Inferior parietal cortex (tissue), 1 donor: ENCODE measurements around the gene GALNT16.
A peak's percentile ranks its signal among the peaks of the same experiment; 100 is the strongest.

Source experiments
- DNase-seq: peaks from one replicate; pipeline ENCODE4 v3.0.0-alpha.2; 2016; ENCODE audit errors: extremely low spot score

The GALNT16 gene

GRCh38 chr14:69317102-69317755, 57.3 kb downstream of the GALNT16 start:
- no peak for DNase-seq

GRCh38 chr14:69317780-69318179, 57.8 kb downstream of the GALNT16 start:
- DNase-seq = no peak

- DNase-seq = no peak
Measured at GRCh38 chr14:69318241-69318640, 58.3 kb downstream of the GALNT16 start.

GRCh38 chr14:69318901-69319475, 59.0 kb downstream of the GALNT16 start:
- no peak for DNase-seq

GRCh38 chr14:69319911-69320310, 60.0 kb downstream of the GALNT16 start:
- no peak for DNase-seq

DNA sequence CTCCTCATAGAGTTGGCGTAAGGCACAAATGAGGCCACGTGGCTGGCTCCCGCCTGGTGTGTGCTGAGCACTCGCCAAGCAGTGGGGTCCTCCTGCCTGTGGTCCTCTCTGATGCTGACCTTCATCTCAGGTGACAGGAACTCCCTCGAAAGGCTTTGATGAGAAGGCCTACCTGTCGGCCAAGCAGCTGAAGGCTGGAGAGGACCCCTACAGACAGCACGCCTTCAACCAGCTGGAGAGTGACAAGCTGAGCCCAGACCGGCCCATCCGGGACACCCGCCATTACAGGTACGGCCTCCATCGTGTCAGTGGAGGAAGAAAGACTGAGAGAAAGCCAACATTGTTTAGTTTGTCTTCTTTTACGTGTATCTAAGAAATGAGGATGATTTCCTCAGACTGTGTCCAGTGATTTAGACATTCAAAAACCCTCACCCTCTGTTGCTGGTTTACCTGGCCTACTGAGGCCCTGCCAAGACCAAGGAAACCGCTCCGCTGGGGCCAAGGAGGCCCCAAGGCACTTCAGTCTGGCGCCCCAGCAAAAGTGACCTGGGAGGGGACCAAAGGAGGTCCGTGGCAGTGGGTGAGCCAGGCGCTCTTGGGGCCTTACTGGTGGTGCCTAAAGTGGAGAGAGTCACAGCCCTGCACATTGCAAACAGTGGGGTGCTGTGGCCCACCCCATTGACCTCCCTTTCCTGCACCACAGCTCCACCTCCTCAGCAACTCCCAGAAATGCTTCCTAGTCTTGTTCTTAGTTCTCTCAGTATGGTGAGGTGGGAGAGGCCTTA, 60.8 kb downstream of the GALNT16 start:
- DNase-seq = no peak

GRCh38 chr14:69321601-69322330, 61.8 kb downstream of the GALNT16 start:
- DNase-seq = no peak

DNA sequence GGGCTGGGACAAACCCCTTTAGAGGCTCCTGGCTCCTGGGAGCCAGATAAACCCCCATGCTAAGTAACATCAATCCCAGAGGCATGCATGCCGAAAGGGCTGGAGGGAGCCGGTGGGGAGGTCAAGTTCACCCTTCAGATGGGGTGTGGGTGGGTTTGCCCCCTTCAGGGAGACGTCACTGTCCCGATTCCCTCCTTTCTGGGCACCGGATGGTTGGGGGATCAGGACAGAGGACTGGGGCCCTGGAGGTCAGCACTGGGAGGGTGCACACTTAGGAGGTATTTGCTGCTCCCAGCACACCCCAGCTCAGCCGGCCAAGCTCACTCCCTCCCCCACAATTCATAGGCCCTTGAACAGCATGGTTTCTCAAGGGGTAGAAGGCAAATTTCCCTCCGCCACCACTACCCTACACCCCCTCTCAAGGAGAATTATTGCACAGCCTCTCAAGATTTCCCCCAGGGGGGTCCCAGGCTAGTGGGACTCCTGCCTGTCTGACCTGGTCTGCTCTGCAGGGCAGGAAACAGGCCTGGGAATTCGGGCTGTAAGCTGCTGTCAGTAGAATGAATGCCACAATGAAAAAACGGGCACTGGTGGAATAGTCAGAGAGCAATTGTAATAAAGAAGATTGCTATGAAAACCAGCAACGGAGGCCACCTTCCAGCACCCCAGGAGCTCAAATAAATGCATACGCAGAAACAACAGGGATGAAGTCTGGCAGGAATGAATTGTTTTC, 63.5 kb downstream of the GALNT16 start:
- DNase-seq = no peak

DNA sequence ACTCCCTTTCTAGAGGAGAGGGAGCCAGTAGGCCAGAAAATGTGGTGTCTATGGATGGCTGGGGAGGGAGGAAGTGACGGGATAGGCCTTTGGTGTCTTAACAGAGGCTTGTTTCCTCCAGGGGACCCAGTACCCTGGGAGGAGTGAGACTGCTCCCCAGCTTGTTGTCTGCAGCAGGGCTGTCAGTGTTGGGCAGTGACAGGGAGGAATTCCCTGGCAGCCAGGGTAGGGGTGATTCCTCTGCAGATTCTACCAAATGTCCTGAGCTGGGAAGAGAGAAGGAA, 64.0 kb downstream of the GALNT16 start:
- DNase-seq = no peak

- no peak for DNase-seq
Measured at GRCh38 chr14:69324341-69324931, 64.5 kb downstream of the GALNT16 start.

DNA sequence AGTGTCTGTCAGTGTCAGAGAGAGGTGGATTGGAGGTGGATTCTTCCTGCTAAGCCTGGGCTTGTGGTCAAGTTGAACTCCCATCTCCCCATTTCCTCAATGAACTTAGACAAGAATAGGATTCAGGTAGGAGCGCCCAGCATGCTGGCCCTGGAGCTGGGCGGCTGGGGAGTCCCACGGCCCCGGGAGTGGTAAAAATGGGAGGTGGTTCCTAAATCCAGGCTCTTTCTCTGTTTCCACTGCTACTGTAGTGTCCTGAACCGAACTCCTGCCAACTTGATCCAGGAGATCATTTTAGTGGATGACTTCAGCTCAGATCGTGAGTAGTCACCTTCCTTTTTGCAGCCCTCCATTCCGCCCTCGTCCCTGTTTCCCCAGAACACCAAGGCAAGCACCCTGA, 65.1 kb downstream of the GALNT16 start:
- no peak for DNase-seq

DNA sequence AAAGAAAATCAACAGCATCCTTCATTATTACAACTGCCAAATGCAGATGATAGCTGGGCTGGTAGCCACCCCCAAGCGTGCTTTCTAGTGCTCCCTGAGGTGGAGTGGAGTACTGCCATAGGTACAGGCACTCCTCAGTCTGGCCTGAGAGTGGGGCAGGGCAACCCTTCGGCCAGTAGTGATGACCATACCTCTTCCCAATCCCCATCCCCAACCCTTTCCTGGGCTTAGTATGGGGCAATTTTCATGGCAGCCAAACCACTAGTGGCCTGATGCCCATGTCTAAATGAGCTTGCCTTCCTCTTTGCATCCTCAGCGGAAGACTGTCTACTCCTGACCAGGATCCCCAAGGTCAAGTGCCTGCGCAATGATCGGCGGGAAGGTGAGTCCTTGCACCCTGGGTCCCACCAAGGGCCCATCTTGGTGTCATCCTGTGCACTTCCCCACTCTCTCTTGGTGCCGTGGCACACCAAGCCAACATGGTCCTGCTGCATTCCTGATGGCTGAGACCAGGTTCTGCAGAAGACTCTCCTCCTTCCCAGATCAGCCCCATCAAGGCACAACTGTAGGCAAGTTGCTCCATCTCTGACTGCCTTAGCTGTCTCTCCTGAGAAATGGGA, 65.8 kb downstream of the GALNT16 start:
- DNase-seq = no peak

- no peak for DNase-seq
Measured at GRCh38 chr14:69326611-69327010, 66.7 kb downstream of the GALNT16 start.

GRCh38 chr14:69327507-69327906, 67.5 kb downstream of the GALNT16 start:
- no peak for DNase-seq

- no peak for DNase-seq
Measured at GRCh38 chr14:69328317-69328716, 68.4 kb downstream of the GALNT16 start.

DNA sequence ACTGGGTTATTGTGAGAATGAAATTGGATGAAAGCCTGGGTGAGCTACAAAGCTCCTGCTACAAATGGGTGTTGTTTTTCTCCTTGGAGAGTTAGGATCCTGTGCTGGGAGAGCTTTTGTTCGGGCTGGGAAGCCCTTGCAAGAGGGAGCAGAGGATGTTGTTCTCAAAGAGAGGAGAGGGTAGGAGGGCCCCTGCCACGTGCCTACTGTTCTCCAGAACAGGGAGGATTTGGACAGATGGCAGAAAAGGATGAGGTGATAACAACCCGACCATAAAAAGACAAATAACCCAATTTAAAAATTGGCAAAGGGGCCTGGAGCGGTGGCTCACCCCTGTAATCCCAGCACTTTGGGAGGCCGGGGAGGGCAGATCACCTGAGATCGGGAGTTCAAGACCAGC, 68.8 kb downstream of the GALNT16 start:
- DNase-seq = peak; percentile 7

DNA sequence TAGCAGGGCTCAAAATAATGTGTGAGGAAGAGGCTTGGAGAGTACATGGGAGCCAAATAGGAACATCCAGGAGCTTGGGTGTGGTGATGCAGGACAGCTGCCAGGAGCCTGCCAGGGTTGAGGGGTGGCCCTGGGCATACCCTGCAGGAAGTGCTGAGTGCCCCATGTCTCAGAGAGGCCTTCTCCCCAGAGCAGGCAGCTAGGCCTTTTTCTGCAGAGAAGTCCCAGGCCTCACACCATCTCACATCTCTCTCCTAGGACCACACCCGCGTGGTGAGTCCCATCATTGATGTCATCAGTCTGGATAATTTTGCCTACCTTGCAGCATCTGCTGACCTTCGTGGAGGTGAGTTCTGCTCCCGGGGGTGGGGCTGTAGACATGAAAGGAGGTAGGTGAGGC, 71.2 kb downstream of the GALNT16 start:
- no peak for DNase-seq

DNA sequence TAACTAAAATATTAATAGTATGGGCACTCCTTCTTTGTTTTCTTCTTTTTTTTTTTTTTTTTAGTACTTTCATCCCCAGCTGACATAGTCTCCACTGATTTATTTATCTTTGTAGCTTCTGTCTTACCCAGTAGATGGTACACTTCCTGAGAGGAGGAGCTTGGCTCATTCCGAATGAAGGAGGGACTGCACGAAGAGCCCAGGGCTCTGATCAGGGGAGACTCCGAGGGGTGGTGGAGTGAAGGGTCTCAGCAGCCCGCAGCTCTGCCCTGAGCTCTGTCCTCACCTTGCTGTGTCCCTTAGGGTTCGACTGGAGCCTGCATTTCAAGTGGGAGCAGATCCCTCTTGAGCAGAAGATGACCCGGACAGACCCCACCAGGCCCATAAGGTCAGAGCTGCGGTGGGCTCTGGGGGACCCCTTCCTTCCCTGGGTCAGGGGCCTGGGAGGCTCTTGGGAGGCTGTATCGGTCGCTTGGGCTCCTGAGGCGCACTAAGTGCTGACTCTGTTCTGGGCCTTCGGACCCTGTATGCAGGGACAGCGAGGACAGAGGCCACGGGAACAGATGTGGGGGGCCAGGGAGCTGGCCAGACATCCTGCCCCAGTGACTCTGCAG, 72.9 kb downstream of the GALNT16 start:
- DNase-seq = no peak

GRCh38 chr14:69333791-69334337, 73.9 kb downstream of the GALNT16 start:
- no peak for DNase-seq

- DNase-seq = no peak
Measured at GRCh38 chr14:69334576-69334975, 74.6 kb downstream of the GALNT16 start.
